ENCODE measurements around the gene KLF7.

KLF7 gene

GRCh38 chr2:207161247-207162123 is 4.3 kb downstream of the KLF7 start:
- CTCF ChIA-PET = interaction anchor here (1.0 kb wide), 1 partner anchor 88 kb away, joined by 3 read pairs; no protein-coding TSS in a partner anchor
- H3K4me3 Mint-ChIP-seq = no peak overlapping the region
- H3K9me3 Mint-ChIP-seq = no peaks in the 10 kb centered on the region
- H3K27me3 Mint-ChIP-seq = no peaks in the 10 kb centered on the region
- no peak overlapping the region for H3K27ac Mint-ChIP-seq
- no peak for DNase-seq
- H3K36me3 Mint-ChIP-seq = peaks cover 77% of the 10 kb centered on the region
- H3K4me1 Mint-ChIP-seq = peaks cover 65% of the 10 kb centered on the region

GRCh38 chr2:207160115-207160514 is 5.6 kb downstream of the KLF7 start:
- Mint-ChIP-seq H3K4me1 (peaks cover 79% of the 10 kb centered on the region), H3K4me3 (no peak overlapping the region), H3K27me3 (no peaks in the 10 kb centered on the region), H3K36me3 (peaks cover 84% of the 10 kb centered on the region), H3K9me3 (no peaks in the 10 kb centered on the region), H3K27ac (no peak overlapping the region)
- CTCF ChIA-PET = no interaction called here
- DNase-seq = no peak

GRCh38 chr2:207159002-207159401 is 6.7 kb downstream of the KLF7 start:
- H3K27ac Mint-ChIP-seq = no peak overlapping the region

GRCh38 chr2:207157731-207158130 is 8.0 kb downstream of the KLF7 start:
- DNase-seq = no peak
- Mint-ChIP-seq H3K27ac (no peak overlapping the region), H3K36me3 (peaks cover 87% of the 10 kb centered on the region), H3K9me3 (no peaks in the 10 kb centered on the region), H3K4me1 (peaks cover 96% of the 10 kb centered on the region), H3K27me3 (no peaks in the 10 kb centered on the region), H3K4me3 (no peak overlapping the region)
- CTCF ChIA-PET = no interaction called here

More at GRCh38 chr2:207159002-207159401, 6.7 kb downstream of the KLF7 start:
- H3K4me1 Mint-ChIP-seq = peaks cover 90% of the 10 kb centered on the region
- peaks cover 87% of the 10 kb centered on the region for H3K36me3 Mint-ChIP-seq
- no peaks in the 10 kb centered on the region for H3K9me3 Mint-ChIP-seq
- H3K27me3 Mint-ChIP-seq = no peaks in the 10 kb centered on the region
- DNase-seq = no peak
- H3K4me3 Mint-ChIP-seq = no peak overlapping the region
- CTCF ChIA-PET = no interaction called here

GRCh38 chr2:207157162-207157481 is 8.6 kb downstream of the KLF7 start:
- CTCF ChIA-PET = interaction anchor here (1.0 to 3.1 kb wide), 3 partner anchors 8 to 350 kb away, joined by 3 to 15 read pairs (median 3); partner anchors contain the start of gene KLF7
- H3K36me3 Mint-ChIP-seq = peaks cover 86% of the 10 kb centered on the region
- no peaks in the 10 kb centered on the region for H3K27me3 Mint-ChIP-seq
- H3K4me1 Mint-ChIP-seq = peaks cover 96% of the 10 kb centered on the region
- no peak for DNase-seq
- no peak overlapping the region for H3K4me3 Mint-ChIP-seq
- H3K9me3 Mint-ChIP-seq = no peaks in the 10 kb centered on the region
- no peak overlapping the region for H3K27ac Mint-ChIP-seq

GRCh38 chr2:207156451-207157161 is 9.1 kb downstream of the KLF7 start:
- peaks cover 96% of the 10 kb centered on the region for H3K4me1 Mint-ChIP-seq
- CTCF ChIA-PET = interaction anchor here (1.0 to 3.1 kb wide), 4 partner anchors 9 to 350 kb away, joined by 3 to 15 read pairs (median 6); partner anchors contain the start of gene KLF7
- peaks cover 85% of the 10 kb centered on the region for H3K36me3 Mint-ChIP-seq
- peak overlapping the region; percentile 10 for H3K4me3 Mint-ChIP-seq
- no peaks in the 10 kb centered on the region for H3K27me3 Mint-ChIP-seq
- no peaks in the 10 kb centered on the region for H3K9me3 Mint-ChIP-seq
- H3K27ac Mint-ChIP-seq = peak overlapping the region; percentile 82
- DNase-seq = no peak

- H3K9me3 Mint-ChIP-seq = no peaks in the 10 kb centered on the region
- peaks cover 95% of the 10 kb centered on the region for H3K4me1 Mint-ChIP-seq
- peaks cover 77% of the 10 kb centered on the region for H3K36me3 Mint-ChIP-seq
- peak overlapping the region; percentile 10 for H3K4me3 Mint-ChIP-seq
- no peaks in the 10 kb centered on the region for H3K27me3 Mint-ChIP-seq
- H3K27ac Mint-ChIP-seq = peak overlapping the region; percentile 82
- DNase-seq = no peak
- CTCF ChIA-PET = interaction anchor here (1.0 to 3.1 kb wide), 5 partner anchors 9 to 351 kb away, joined by 3 to 15 read pairs (median 3); partner anchors contain the start of gene KLF7
Measured at GRCh38 chr2:207155516-207156444, 10.0 kb downstream of the KLF7 start.

- Mint-ChIP-seq H3K9me3 (no peaks in the 10 kb centered on the region), H3K4me3 (no peak overlapping the region), H3K27ac (peak overlapping the region; percentile 8), H3K4me1 (peaks cover 96% of the 10 kb centered on the region), H3K27me3 (no peaks in the 10 kb centered on the region), H3K36me3 (peaks cover 76% of the 10 kb centered on the region)
- CTCF ChIA-PET = interaction anchor here (1.3 to 3.1 kb wide), 3 partner anchors 11 to 106 kb away, joined by 3 to 15 read pairs (median 8); partner anchors contain the start of gene KLF7
- DNase-seq = no peak
Measured at GRCh38 chr2:207154556-207155510, 10.9 kb downstream of the KLF7 start.

- Mint-ChIP-seq H3K36me3 (peaks cover 76% of the 10 kb centered on the region), H3K4me3 (no peak overlapping the region), H3K27ac (no peak overlapping the region)
Measured at GRCh38 chr2:207153266-207153975, 12.3 kb downstream of the KLF7 start.

GRCh38 chr2:207151048-207151447 is 14.7 kb downstream of the KLF7 start:
- H3K36me3 Mint-ChIP-seq = peaks cover 76% of the 10 kb centered on the region
- no peaks in the 10 kb centered on the region for H3K9me3 Mint-ChIP-seq
- H3K27ac Mint-ChIP-seq = no peak overlapping the region

More at GRCh38 chr2:207153266-207153975, 12.3 kb downstream of the KLF7 start:
- no peak for DNase-seq
- Mint-ChIP-seq H3K27me3 (no peaks in the 10 kb centered on the region), H3K4me1 (peaks cover 96% of the 10 kb centered on the region), H3K9me3 (no peaks in the 10 kb centered on the region)
- CTCF ChIA-PET = no interaction called here

GRCh38 chr2:207150284-207150683 is 15.5 kb downstream of the KLF7 start:
- DNase-seq = no peak
- Mint-ChIP-seq H3K27ac (peak overlapping the region; percentile 78), H3K4me3 (no peak overlapping the region), H3K27me3 (no peaks in the 10 kb centered on the region), H3K9me3 (no peaks in the 10 kb centered on the region), H3K36me3 (peaks cover 77% of the 10 kb centered on the region), H3K4me1 (peaks cover 89% of the 10 kb centered on the region)
- CTCF ChIA-PET = no interaction called here

More at GRCh38 chr2:207151048-207151447, 14.7 kb downstream of the KLF7 start:
- no peak for DNase-seq
- CTCF ChIA-PET = no interaction called here
- no peaks in the 10 kb centered on the region for H3K27me3 Mint-ChIP-seq
- no peak overlapping the region for H3K4me3 Mint-ChIP-seq
- peaks cover 89% of the 10 kb centered on the region for H3K4me1 Mint-ChIP-seq

Data from activated naive CD4-positive, alpha-beta T cell treated with anti-CD3 and anti-CD28 coated beads, Interleukin-2, amount 10 ng/mL, durations not matched to agents 7 days and 5 days (primary cell).